ENCODE measurements around the gene PCCB.
"Not testable (repeated sequence)": the region's sequence is repeated elsewhere in the genome, so short reads cannot be mapped to it uniquely, and the experiment has no call there.

The PCCB gene

DNA sequence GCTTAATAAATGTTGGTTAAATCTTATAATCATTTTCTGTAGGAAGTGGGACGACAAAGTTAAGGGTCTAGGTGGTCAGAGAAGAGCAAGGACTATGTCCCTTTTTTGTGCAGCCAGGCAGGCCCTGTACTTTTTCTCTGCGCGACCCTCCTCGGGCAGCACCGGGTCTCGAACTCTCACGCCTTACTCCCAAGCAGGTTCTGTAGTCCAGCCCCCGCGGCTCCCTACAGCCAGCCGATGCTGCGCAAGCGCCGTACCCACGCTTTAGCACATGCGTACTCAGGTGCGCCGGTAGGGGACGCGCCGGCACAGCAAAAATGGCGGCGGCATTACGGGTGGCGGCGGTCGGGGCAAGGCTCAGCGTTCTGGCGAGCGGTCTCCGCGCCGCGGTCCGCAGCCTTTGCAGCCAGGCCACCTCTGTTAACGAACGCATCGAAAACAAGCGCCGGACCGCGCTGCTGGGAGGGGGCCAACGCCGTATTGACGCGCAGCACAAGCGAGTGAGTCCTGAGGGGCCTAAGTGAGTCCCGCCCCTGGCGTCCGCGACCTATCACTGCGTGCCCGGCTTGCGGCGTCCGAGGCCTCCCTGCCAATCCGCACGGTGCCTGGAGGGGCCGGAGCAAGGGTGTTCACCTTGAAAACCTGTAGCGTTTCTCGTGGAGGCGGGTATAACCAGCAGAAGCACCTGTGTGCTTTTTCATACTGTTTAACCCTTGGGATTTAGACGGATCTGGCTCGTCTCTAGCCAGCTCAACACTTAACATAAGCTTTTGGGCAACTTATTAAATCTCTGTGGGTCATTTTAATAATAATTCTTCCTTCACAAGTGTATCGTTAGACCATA, at the start of gene PCCB:
TSS of gene PCCB (plus strand) at position 282 of the 844 bp plus-strand sequence. CDS start at position 318, 36 bp downstream.
- peak; percentile 94 for DNase-seq

DNA sequence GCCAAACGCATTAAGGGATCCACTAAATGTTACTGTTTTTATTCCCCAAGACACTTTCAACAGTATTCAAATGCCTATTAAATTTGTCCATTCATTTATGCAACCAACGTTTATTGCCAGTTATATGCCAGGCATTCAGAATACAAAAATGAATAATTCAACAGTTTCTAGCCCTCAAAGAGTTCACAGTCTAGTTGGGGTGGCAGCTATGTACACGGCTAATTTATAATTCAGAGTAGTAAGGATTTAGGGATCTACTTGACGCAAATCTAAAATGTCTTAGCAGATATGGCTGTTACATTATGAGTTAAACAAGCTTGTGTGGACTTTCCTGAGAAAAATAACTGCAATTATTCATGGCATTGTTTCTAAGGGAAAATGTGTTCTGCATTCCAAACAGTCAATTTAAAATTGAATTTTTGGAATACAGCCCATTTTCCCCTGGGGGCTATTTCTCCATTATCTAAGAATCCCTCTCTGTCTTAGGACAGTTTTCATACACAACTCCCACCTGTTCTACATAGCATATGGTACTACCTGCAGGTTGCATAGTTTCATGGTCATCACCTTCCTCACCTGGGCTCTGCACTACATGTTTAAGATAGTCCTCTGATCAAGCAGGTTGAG, 42.5 kb upstream of the PCCB start:
- no peak for DNase-seq

DNA sequence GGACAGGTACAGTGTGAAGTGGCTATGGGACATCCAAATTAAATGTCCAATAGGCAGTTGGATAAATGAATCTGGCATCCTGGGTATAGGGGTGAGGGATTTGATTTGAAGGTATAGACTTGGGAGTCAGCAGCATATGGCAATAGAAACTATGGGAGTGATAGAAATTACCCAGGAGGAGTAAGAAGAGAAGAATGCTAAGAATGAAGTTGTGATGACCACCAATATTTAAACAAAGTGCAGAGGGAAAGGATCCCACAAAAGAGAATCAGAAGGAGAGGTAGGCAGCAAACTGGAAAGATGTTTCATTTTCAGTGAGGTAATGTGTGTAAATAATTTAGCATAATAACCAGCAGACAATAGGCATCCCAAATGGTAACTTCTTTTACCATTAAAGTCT, 40.2 kb upstream of the PCCB start:
- DNase-seq: no peak

DNA sequence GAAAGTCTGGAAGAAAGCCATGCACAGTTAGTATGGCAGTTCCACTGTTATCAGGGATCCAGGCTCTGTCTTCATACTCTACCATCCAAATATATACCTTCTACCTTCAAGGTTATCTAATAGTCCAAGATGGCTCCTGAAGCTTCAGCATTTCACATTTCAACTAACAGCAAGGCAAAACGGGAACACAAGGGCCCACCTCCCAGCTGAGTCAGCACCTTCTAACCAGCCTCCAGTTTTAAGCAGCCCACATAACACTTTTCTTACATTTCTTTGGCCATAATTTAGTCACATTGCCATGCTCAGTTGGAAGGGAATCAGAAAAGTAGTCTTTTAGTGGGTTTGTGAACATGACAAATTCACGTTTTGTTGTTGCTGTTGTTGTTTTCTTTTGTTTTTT, 38.6 kb upstream of the PCCB start:
- no peak for DNase-seq

DNA sequence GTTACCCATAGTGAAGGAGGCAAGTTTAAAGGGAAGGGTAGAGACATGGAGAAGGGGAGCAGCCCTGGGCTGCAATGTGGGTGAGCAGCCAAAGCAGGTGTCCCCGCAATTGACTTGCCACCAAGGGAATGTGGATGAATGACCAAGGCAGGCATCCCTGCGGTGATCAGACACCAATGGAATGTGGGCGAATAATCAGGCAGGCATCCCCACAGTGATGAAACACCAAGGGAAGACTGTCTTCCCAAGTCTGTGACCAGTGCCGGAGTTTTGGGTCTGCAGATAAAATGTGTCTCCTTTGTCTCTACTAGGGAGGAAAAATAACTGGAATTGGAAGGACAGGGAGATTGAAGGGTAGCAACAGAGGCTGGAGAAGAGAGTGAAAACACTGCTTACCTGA, 27.4 kb upstream of the PCCB start:
- not testable (repeated sequence) for DNase-seq

DNA sequence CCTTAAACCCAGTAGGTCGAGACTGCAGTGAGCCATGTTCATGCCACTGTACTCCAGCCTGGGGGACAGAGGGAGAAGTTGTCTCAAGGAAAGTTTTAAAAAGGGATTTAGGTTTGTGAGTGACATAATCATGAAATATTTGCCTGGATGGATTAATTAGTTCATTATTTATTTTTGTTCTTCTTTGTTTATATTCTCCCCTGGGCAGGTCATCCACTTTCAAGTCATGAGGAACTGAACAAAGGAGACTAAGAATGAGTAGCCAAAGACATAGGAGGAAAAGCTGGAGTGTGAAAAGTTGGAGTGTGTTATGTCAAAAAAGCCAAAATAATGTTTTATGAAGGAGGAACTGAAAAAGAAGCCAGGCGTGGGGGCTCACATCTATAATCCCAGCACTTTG, 17.7 kb upstream of the PCCB start:
- DNase-seq: no peak

DNA sequence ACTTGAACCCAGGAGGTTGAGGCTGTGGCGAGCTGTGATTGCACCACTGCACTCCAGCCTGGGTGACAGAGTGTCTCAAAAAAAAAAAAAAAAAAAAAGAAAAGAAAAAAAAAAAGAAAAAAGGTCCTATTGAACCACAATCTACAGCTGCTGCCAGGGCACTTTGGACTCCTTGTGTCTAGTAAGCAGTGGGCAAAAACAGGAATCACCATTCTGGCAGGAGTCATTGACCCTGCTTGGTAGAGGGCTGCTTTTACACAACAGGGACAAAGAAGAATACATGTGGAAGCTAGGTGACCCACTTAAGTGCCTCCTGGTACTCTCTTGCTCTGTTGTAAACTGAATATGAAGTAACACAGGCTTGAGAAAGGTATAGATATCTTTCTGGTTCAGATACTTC, 14.6 kb upstream of the PCCB start:
- no peak for DNase-seq

DNA sequence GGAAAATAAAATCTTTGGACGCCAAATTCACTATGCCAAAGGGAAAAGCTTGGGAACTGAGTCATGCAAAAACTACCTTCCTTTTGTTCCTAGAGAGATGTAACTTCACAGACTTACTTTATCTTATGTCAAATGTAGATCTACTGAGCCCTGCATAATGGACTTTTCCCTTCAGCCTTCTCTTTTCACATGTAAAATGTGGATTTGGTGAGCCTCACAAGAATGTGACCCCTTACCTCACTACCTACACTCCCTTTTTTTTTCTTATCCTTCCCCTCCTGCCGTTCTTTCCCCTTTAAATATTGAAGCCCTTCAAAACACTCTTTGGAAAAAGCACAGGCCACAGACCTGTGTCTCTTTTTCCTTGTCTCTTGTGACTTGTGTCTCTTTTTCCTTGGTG, 14.0 kb upstream of the PCCB start:
- DNase-seq: no peak

DNA sequence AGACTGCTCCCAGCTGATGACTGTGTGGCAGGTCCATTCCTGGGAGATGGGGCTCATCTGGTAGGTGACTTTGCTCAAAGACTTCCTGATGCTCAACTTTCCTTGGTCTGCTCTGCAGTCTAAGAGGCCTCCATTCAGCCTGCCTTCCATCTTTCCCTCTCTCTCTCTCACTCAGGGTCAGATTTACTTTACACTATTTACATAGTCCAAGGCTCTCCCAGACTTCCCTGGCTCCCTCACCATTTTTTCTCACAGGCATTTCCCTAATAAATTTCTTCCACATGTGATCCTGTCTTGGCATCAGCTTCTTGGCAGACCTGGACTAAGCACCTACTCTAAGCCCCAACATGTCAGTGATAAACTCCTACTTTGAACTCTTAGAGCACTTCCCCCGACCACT, 13.0 kb upstream of the PCCB start:
- no peak for DNase-seq

DNA sequence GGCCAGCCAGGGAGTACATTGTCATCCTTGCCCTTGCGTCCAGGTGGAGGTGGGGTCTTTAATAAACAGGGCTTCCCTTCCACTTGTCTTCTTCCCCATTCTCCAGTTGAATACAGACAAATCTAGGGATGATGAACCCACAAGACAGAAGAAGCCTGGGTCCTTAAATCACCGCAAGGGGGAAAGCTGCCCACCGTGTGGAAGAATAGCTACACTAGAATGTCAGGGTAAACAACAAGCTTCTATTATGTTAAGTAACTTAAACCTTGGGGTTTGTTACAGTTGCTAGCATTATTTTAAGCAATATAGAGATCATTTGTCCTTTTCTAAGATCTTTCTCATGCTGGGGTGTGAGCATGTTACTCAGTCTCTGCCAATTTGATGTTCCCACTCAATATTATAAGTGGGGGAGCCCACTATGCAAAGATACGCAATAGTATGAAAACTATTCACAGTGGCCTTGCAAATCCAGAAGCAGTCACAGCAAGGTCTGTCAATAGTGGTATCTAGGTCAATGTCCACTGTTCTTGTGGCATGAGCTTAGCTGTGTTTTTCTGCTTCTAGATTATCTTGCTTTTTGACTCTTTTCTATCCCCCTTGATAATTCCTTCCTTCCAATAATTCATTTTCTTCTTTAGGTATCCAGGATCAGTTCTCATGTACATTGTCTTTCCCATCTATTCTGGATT, 12.0 kb upstream of the PCCB start:
- no peak for DNase-seq

DNA sequence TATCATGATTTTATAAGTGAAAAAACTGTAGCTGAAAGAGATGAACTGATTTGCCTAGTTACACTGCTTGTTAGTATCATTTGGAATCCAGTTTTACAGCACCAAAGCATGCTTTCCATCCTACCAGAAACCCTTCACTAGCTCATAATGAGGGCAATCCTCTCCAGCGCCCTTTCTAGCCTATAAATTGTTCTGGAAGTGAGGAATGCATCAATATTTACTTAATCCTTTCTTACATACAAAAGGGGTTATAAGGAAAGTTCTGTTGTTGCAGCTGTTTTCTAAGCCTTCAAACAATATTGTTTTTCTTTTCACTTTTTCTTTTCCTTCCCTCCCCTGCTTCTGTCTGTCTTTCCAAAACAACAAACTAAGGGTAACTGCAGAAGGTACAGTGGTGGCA, 11.0 kb upstream of the PCCB start:
- no peak for DNase-seq

DNA sequence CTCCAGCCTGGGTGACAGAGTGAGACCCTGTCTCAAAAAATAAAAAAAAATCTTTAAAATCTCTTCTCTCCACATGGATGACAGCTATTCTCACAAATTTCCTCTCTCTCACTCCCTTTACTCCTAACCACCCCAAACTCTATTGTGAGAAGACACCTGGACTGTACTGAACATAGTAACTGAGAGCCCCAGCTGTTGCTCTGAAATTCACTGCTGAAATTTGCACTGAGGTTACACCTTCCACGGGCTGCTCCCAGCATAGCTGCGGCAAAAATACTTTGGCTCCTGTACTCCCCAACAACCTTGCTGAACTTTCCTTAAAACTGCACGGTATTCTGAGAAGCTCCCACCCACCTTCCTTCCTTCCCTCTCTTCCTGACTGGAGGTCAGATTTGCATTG, 4.4 kb upstream of the PCCB start:
- no peak for DNase-seq

DNA sequence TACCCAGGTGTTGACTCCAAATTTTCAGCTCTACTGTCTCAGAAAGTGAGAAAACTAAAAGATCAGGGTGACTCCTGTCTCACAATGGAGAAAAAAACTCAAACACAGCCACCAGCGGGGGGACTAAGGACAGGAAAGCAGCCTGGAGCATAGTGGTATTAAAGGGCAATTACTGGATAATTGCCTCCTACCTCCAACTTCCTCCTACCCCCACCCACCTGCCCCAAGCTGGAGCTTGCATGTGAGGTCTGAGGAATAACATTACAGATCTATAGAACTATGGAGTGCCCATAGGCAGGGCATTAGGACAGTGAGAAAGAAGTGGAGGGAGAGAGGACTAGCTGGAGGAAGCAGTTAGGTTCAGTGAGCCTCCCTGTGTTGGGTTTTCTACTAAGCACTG, 2.7 kb upstream of the PCCB start:
- no peak for DNase-seq

DNA sequence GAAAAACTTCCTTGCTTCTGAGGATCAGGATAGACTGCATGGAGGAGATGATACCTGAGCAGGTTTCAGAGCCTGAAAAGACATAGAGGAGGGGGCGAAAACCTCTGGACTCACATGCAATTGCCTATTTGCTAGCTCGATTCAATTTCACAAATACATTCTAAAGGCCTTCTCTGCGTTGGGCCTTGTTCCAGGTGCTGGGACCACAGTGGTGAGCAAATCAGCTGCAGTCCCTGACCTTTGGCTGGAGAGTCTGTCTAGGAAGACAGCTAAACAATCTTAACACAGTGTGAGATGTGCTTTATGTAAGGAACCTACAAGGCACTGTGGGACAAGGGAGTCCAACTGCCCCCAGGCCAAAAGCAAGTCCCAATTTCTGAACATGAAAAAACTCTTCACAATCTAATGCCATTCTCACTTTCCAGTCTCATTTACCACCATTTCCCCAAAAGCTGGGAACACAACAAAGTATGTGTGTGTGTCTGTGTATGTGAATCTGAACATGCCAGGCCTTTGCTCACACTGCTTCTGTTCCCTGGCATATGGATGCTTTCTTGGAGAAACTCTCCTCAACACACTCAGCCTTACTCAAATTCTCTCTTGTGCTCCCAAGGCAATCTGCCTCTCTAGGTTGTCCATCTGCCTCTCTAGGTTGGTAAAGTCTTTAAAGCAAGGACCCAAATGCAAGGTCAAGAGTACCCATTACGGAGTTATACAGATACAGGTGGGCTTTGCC, 2.1 kb upstream of the PCCB start:
- no peak for DNase-seq

DNA sequence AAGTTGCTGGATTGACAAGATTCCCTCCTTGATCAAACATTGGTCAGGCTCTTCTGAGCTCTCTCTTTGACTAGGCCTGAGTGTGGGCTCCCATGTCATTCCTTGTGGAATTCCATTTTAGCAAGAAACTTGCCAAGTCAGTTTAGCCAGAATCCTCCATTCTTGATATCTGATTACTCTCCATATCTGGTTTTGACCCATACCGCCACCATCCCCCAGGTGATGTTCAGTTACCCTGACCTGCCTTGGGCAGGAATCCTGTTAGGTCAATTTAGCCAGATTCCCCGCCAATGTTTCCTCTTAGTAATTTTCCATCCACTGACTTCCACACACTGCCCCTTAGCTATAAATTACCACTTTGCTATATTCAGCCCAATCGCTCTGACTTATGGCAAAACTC, 1.0 kb upstream of the PCCB start:
- no peak for DNase-seq

DNA sequence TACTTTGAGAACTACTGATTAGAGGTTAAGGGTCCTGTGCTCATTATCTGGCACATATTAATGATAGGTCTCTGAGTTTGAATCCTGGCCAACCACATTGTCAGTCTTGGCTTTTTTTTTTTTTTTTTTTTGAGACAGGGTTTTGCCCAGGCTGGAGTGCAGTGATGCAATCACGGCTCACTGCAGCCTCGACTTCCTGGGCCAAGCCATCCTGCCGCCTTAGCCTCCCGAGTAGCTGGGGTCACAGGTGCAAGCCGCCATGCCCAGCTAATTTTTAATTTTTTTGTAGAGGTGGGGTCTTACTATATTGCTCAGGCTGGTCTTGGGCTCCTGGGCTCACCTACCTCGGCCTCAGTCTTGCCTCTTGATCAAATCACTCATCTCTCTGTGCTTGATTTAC, 547 bp upstream of the PCCB start:
- no peak for DNase-seq

DNA sequence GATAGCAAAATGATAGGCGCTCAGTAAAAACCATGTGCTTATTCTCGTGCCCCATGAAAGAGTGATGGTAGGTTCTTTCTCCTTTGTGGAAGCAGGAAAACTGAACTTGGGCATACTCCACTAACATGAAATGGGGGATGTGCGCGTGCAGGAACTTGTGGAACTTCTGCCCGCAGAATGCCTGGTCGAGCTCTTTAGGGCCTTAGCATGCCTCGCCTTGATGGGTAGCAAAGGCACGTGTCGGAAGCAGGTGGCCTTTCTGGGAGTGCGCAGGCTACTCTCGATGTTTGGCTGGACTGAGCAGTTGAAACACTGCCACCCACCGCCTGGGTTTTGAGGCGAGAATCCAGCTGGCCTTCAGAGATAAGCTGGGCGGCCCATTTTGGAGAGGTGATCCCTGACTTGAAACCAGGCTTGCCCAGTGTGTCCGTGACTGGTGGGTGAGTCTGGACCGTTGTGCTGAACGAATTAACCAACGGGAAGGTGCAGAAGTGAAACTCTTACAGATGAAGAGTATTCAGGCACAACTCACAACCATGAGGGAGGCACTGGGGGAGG, 842 bp downstream of the PCCB start:
- DNase-seq: peak; percentile 11

DNA sequence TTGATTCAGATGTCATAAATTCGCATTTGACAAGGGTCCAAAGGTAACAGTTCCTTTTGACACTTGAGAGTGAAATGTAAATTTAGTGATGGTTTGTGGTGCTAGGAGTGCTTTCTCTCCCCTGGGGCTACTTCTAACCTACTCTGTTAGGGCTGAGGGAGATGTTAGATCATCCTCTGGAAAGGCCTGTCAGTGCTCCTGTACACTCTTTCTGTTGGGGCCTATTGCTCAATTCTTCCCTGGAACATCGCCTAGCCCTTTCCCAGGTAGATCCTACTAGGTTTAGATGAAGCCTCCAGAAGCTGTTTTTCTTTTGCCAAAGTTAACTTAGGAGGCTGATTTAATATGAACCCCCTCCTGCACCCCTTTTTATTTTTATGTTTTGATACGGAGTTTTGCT, 1.4 kb downstream of the PCCB start:
- DNase-seq: no peak

DNA sequence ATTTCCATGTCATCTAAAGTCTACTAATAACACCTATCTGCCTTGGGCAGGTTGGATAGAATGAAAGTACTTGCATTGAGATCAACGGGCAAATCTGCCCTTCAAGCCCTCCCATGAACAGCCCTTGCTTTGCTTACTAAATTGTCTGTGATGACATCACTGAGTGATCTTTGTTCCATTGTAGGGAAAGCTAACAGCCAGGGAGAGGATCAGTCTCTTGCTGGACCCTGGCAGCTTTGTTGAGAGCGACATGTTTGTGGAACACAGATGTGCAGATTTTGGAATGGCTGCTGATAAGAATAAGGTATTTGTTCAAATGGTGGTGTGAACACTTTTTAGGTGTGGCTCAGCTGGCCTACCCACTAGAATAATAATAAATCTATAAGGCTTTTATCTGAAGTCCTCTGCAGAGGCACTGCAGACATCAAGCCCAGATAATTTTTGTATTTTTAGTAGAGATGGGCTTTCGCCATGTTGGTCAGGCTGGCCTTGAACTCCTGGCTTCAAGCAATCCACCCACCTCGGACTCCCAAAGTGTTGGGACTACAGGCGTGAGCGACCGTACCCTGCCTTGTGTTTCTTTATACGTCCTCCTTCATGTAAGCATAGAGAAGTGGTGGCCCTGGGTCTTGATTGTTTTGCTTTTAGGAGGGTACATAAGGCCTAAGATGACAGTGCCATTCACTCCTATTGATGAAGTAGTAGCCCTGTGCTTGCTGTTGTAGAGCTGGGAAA, 5.7 kb downstream of the PCCB start:
- no peak for DNase-seq

DNA sequence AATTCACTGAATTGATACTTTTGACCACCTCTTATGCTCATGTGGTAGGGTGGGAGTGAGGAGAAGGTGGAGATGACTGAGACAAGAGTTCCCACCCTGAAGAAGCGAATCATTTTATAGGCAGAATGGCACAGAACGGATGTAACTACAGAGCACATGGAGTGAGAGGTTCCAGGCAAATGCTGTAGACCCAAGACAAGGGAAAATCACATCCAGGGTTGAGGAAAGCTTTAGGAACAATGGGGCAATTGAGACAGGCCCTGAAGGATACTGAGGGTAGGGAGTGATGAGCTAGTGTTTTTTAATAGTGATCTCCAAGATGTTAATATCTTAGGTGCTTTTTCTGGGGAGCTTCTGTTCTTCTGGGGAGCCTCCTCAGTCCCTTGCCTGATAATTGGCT, 8.1 kb downstream of the PCCB start:
- DNase-seq: no peak

DNA sequence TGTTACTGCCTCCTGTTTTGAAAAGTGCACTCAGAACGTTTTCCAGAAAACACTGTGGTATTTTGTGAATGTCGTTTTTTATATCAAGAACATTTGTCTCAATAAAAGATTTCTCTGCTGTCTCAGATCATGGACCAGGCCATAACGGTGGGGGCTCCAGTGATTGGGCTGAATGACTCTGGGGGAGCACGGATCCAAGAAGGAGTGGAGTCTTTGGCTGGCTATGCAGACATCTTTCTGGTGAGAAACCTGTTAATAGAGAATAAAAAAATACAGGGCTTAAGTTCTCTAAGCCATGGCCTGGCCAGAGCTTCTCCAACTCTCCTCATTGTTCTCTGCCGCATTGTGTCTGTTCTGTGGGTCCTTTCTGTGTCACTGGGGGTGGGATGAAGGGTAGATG, 11.7 kb downstream of the PCCB start:
- no peak for DNase-seq

DNA sequence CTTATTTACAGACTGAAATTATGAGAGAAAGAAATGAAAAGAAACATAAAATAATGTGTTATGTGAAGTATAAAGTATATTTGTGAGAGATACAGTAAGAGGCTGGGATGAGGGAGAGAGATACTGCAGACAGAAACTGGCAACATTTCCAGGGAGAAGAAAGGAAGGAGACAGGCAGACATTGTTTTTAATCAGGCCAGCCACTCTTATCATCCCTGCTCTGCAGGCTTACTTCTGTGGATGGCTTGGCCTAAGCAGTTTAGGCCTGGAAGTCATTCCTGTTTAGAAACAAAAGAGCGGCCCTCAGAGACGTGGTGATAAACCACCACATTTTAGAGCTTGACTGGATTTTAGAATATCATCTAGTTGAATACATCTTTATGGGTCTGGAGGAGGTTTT, 12.4 kb downstream of the PCCB start:
- no peak for DNase-seq

Measured in activated naive CD4-positive, alpha-beta T cell treated with Interleukin-2 at 50 U/mL for 16 hours (primary cell).